HepG2 (cell line): Measurements from ENCODE around the gene DLG2. TPM values are rescaled to one million over a fixed set of nuclear protein-coding genes. Genes with fewer than 3 reads are reported as not detected.

Experiments used
- AHDC1 ChIP-seq: sonication (generic); formaldehyde crosslinking; IDR thresholded peaks from 2 replicates; pipeline ENCODE4 v1.5.1; 2020; ENCODE audit warnings: mild to moderate bottlenecking, missing genetic modification reagents, borderline replicate concordance
- BCL3 ChIP-seq: sonication (generic); formaldehyde crosslinking; IDR thresholded peaks from 2 replicates; pipeline ENCODE4 v1.5.1; 2020; ENCODE audit warnings: mild to moderate bottlenecking, missing genetic modification reagents, moderate library complexity
- BCL6 ChIP-seq: IDR thresholded peaks from 2 replicates; pipeline ENCODE4 v1.6.1; 2016; ENCODE audit warnings: missing genetic modification reagents, missing compliant biosample characterization
- BHLHE40 ChIP-seq: IDR thresholded peaks from 2 replicates; pipeline ENCODE4 v1.6.1; 2011; ENCODE audit warnings: low read length, improper control_type of control experiment
- KLF11 ChIP-seq: IDR thresholded peaks from 2 replicates; pipeline ENCODE4 v1.6.1; 2016; ENCODE audit warnings: missing compliant biosample characterization
- KMT2B ChIP-seq: IDR thresholded peaks from 2 replicates; pipeline ENCODE4 v1.6.1; 2016; ENCODE audit warnings: missing genetic modification reagents, missing compliant biosample characterization
- MIER3 ChIP-seq: IDR thresholded peaks from 2 replicates; pipeline ENCODE4 v1.6.1; 2016; ENCODE audit warnings: missing compliant biosample characterization, borderline replicate concordance
- RAD21 ChIP-seq: fragments of 450-650 bp; formaldehyde crosslinking; IDR thresholded peaks from 2 replicates; pipeline ENCODE4 v1.5.0; 2020; ENCODE audit warnings: mild to moderate bottlenecking
- ZBTB7B ChIP-seq: sonication (generic); formaldehyde crosslinking; IDR thresholded peaks from 2 replicates; pipeline ENCODE4 v1.4.0; 2020; ENCODE audit warnings: missing genetic modification reagents
- ZNF337 ChIP-seq: sonication (generic); formaldehyde crosslinking; IDR thresholded peaks from 2 replicates; pipeline ENCODE4 v1.5.1; 2020; ENCODE audit warnings: missing genetic modification reagents, low read depth, mild to moderate bottlenecking, borderline replicate concordance
- ZNF512 ChIP-seq: sonication (generic); formaldehyde crosslinking; IDR thresholded peaks from 2 replicates; pipeline ENCODE4 v1.4.0; 2020; ENCODE audit warnings: mild to moderate bottlenecking, missing genetic modification reagents
- ZNF777 ChIP-seq: sonication (generic); formaldehyde crosslinking; IDR thresholded peaks from 2 replicates; pipeline ENCODE4 v1.4.0; 2020; ENCODE audit warnings: missing genetic modification reagents
- ZNF782 ChIP-seq: sonication (generic); formaldehyde crosslinking; IDR thresholded peaks from 2 replicates; pipeline ENCODE4 v1.4.0; 2020; ENCODE audit warnings: missing genetic modification reagents, mild to moderate bottlenecking, borderline replicate concordance
- polyA plus RNA-seq, 8 experiments: library from polyadenylated mRNA; depleted of rRNA in 3 of 8; stranded (reverse) in 7 of 8; unstranded in 1 of 8; fragments of >200 nt; fragmentation: Illumina TruSeq in 4 of 8; extraction: Trizol in 4 of 8; gene quantifications; 2 replicates each; pipeline versions ENCODE4 v1.2.1 to v1.2.3, GENCODE V29; 2011 to 2016; ENCODE audit warnings: low read depth in 4 of 8, missing spikeins in 1 of 8, mixed read lengths in 1 of 8; ENCODE audit not compliant: insufficient read depth in 1 of 8
- total RNA-seq, 5 experiments: library from RNA; depleted of rRNA; stranded (reverse); fragments of >200 nt; fragmentation: Illumina TruSeq; extraction: Trizol; gene quantifications; 2 replicates each; pipeline ENCODE4 v1.2.3, GENCODE V29; 2016; ENCODE audit warnings: low read depth in 1 of 5

The DLG2 gene
- total and polyA plus RNA-seq, 2 of the 13 experiments (the other 11 are each of a cell fraction or from before 2014, with no cell fraction given), result 0.46 to 1.0 TPM

- TF ChIP-seq AHDC1 (CRISPR knock-in tag) (0 out of 2 replicates have a peak, but pooled peaks have one; percentile 15), KMT2B (CRISPR knock-in tag) (no peak), BCL6 (CRISPR knock-in tag) (no peak), BCL3 (CRISPR knock-in tag) (0 out of 2 replicates have a peak, but pooled peaks have one; percentile 39), ZNF512 (no peak), KLF11 (CRISPR knock-in tag) (no peak), ZBTB7B (CRISPR knock-in tag) (no peak), BHLHE40 (no peak), RAD21 (CRISPR knock-in tag) (no peak), ZNF777 (CRISPR knock-in tag) (no peak), MIER3 (CRISPR knock-in tag) (peak; percentile 12; the same call in 1 of the 2 replicates), ZNF782 (CRISPR knock-in tag) (0 out of 2 replicates have a peak, but pooled peaks have one; percentile 18), ZNF337 (CRISPR knock-in tag) (no peak)
Measured at GRCh38 chr11:85627332-85627997, at the start of gene DLG2 (continued).
